GM19351 (cell line): ENCODE results near the gene SDC1.
"Not testable (repeated sequence)": the region's sequence is repeated elsewhere in the genome, so short reads cannot be mapped to it uniquely, and the experiment has no call there.

Experiments
- ATAC-seq: cut with Tn5 transposase; IDR thresholded peaks from one replicate; pipeline ENCODE4 v1.9.1; 2021; ENCODE audit warnings: mild to moderate bottlenecking, moderate library complexity; ENCODE audit not compliant: unreplicated experiment

SDC1 gene

DNA sequence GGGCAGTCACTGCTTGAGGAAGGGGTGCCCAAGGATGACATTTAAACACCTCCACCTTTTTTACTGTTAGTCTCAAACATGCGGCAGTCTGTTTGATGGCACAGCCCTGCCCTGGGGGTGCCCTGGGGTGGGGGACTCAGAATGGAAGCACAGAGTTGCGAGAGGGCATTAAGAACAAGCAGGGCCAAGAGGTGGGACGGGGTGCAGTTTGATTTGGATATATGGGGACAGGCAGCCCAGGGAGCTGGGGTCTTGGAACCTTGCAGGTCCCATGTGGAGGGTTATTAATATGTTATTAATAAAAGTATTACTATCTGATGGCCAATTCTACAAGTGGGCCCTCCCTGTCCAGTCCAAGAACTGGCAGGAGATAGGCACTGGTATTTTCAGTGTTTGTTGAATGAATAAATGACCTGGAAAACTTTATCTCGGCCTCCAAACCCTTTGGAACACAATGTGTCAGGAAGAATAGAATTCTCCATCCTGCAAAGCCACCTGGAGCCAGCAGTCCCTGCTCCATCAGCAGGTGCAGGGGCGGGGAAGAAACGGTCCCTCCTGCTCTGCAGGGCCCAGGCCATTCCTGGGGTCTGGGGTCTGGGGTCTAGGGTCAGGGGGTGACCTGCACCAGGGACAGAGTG is 25.2 kb downstream of the SDC1 start:
- ATAC-seq = no peak

DNA sequence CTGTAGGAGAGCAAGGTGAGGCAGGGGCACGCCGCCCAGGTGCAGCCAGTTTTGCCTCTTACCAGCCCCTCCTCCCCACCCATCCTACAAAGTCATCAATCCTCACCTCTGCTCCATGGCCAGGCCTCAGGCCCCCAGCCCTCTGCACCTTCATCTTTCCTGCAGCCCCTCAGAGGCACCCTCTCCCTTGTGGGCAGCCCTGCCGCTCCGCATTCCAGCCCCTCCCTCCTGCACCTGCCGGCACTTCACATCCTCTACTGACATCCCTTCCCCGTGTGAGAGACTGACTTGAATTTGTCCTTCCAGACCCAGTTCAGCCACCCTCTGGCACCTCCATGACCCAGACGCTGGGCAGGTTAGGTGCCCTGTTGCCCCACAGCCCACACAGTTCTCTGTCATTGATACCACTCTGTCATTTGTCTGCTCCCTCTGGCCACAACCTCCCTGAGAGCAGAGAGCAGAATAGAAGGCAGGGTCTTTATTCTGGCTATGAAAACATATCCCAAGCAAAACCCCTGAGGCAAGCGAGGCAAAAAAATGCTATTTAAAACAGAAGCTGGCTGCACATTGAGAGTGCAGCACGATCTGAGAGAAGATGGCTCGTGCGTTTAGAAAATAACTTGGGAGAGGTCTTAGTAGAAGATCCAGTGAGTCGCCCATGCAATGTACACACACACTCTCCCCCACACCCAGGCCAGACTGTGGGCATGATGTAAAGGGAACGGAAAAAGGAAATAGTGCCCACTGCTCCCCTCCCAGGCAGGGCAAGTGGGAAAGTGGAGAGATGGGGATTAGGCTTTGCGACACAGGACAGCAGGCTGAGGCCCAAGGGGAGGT is 25.9 kb downstream of the SDC1 start:
- ATAC-seq = no peak

DNA sequence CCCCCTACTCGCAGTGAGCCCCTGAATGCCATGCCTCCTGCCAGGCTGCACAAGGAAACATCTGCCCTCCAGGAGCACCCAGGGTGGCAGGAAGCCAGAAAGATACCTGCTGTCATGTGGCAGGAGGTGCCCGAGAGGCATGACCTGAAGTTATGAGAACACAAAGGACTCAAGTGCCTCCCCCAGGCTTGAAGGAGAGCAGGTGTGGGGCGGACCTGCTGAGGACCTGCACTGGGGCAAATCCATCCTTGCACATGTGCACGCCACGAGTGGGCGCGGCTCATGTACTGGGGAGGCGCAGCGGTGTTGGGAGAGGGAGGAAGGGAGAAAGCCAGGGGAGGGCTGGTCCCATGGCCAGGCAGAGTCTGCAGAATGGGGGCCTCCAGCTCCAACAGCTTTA is 26.9 kb downstream of the SDC1 start:
- no peak for ATAC-seq

DNA sequence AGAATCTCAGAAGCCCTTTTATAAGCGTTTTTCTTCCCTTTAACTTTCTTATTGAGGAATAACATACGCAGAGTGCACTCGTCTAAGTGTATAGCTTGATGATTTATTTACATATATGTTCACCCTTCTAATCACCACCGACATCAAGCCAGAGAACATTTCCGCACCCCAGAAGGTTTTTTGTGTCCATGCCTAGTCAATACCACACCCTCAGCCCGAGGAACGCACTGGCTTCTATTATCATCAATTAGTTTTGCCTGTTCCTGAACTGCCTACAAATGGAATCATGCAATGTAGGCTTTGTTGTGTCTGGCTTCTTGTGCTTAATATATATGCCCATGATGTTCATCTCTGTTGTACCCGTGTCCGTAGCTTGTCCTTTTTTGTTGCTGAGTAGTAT is 27.7 kb downstream of the SDC1 start:
- ATAC-seq = no peak

DNA sequence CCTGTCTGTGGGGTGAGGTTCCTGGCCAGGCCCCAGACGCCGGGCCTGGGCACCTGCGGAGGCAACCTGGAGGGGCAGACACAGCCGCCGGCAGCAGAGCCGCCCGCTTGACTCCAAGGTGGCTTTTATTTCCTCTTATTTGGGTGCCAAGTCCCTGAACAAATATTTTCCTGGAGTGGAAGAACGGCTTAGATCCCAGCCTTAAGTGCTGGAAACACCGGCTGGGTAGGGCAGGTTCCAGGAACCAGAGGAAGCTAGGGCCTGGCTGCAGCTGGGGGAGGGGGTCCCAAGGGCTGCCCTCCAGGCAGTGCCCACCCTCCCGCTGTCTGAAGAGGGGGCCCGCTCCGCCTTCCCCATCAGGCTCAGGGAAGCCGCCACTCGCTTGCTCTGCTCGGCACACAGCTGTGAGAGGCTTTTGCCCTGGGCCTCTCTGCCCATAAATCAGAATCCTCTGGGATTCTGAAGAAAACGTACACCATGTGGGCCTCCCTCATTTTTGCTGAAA is 28.2 kb downstream of the SDC1 start:
- ATAC-seq = no peak

DNA sequence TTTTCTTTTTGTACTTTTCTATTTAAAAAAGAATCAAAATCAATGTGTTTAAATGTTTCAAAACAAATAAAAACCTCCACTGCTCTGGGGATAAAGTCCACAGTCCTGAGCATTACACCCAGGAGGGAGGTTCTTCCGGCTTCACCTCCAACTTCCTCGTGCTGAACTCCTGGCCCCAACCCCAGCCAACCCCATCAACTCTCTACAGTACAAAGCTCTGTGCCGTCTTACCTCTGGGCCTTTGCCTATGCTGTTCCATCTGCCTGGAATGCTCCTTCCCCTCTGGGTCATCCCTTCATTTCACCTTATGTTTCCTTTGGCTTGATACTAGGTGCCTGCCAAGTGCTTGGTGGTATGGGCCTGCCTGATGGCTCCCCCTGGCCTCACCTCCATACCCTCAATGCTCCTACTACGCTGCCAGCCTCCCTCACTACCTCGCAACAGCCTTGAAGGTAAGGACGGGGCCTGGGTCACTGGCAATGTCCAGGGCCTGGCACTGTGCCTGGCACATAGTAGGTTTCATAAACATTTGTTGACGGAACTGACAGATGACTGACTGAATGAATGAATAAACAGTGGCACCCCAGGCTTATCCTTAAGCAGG is 28.8 kb downstream of the SDC1 start:
- ATAC-seq = no peak

DNA sequence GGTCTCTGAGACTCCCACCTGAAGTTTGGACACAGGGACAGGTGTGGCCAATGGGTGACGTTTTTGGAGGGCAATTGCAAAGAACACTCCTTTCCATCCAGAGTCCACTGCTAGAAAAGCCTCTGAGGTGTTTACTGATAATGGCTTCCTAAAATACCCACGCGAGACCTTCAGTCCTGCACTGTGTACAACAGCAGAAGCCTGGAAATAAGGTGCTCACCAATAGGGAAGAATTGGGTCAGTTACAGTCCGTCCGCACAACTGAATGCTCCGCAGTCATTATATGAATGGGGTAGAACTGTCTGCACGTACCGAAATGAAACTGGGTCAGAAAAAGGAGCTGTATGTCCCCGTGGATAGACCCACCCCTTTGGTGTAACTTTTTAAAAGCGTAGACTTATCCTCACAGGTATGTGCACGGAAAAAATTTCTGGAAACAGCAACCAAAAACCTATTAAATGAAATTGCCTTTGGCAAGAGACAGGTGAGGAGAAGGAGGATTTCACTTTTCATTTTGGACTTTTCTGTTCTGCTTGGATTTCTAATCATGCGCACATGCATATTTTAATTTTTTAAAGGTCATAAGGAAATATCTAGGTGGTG is 29.4 kb downstream of the SDC1 start:
- no peak for ATAC-seq

DNA sequence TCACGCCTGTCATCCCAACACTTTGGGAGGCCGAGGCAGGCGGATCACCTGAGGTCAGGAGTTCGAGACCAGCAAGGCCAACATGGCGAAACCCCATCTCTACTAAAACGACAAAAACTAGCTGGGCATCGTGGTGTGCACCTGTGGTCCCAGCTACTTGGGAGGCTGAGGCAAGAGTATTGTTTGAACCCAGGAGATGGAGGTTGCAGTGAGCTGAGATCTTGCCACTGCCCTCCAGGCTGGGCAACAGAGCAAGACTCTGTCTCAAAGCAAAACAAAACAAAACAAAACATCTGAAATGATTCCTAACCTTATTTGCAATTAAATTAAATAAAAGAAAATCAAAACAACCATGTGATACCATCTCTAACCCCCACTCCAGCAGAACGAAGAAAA is 29.9 kb downstream of the SDC1 start:
- not testable (repeated sequence) for ATAC-seq

DNA sequence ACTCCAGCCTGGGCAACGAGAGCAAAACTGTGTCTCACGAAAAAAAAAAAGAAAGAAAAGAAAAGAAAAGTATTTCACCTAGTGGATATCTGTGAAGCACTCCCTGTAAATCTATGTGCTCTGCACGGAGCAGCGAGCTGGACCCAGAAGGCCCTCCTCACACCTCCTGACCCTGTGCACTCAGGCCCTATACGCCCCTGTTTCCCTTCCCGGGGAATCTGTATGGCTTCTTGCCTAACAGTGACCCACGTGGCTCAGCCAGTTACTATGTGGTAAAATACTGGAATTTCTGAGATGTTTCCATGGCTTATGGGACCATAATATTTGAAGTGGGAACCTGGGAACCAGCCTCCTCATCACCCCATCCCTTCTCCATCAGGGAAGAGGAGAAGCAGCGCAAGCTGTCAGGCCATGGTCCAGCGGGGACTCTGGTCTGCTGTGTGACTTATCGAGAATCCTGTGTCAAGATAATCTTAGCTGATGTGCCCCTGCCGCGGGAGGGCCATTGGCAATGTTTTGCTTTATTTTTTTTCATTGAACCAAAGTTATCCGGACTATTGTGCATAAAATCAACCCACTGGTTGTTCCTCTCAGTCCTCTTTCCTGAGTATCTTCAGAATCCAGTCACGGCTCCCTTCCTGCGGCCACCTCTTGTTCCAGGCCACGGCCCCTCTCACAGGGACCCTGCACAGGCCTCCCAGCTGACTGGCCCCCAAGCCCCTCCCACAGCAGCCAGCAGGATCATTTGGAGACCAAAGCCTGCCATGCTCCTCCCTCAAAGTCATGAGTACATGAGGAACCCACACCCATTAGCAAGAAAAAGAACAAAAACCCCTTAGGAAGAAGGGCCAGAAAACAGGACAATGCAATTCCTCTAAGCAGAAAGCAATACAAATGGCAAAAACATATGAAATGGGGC is 30.6 kb downstream of the SDC1 start:
- no peak for ATAC-seq

DNA sequence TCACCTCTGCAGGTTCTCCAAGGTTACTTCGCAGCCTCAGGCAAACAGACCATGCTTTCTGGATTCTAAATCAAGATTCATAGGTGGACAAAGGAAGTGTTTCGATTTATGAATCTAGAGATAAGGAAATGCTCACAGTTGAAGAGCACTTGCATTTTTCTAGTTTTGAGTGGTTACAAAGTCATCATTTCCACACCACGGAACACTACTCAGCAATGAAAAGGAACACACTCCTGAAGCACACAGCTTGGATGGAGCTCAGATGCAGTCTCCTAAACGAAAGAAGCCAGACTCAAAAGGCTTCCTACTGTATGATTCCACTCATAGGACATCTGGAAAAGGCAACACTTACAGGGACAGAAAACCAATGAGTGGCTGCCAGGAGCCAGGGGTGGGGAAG is 31.7 kb downstream of the SDC1 start:
- ATAC-seq = no peak

DNA sequence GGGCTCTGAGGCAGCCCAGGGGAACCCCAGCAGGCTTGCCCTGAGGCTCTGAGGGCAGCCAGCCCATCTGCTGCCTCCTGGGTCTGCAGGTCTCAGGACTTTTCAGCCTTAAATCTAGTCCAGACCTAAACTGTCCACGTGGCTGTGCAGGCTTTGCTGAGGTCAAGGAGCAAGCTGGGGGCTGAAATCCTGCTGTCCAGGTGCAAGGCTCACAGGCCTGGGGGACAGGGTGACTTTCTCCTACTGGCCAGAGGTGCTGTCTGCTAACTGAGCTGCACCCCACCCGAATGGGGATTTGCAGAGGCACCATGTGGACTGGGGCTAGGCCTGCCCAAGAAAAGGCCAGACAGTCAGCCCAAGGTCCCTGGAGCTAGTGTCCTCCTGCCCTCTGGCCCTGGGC is 32.1 kb downstream of the SDC1 start:
- ATAC-seq = no peak

DNA sequence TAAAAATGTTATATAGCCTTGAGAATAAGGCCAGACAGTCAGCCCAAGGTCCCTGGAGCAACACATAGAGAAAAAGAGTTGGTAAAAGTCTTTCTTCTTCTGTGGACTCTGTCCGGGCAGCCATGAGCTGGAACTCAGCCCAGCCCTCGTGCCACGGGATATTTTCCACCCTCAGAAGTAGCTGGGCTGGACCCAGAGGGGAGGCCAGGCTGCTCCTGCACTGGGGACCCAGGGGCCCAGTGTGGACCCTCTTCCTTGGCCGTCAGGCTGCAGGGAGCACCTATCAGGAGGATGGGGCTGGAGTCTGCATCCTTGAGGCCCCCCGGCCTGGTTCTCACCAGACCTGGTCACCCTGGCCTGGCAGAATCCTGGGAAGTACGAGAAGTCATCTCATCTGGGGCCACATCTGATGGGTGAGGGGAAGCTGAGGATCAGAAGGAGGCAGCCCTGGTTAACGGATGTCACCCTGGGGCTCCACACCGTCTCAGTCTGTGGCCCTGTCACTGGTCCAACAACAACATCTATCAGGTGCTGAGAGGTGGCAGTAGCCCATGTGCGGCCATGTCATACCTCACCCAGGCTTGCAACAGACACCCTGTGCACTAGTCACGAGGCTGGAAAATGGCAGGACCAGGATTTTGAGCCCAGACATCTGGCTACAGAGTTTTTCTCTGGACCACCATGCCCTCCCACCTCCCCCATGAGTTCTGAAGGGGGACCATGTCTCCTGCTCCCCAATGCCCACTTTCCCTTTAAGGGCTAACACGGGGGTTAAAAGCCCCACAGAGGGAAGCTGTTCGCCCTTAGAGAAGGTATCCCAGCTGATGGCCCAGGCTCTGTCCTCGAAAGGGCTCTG is 33.0 kb downstream of the SDC1 start:
- ATAC-seq = no peak

DNA sequence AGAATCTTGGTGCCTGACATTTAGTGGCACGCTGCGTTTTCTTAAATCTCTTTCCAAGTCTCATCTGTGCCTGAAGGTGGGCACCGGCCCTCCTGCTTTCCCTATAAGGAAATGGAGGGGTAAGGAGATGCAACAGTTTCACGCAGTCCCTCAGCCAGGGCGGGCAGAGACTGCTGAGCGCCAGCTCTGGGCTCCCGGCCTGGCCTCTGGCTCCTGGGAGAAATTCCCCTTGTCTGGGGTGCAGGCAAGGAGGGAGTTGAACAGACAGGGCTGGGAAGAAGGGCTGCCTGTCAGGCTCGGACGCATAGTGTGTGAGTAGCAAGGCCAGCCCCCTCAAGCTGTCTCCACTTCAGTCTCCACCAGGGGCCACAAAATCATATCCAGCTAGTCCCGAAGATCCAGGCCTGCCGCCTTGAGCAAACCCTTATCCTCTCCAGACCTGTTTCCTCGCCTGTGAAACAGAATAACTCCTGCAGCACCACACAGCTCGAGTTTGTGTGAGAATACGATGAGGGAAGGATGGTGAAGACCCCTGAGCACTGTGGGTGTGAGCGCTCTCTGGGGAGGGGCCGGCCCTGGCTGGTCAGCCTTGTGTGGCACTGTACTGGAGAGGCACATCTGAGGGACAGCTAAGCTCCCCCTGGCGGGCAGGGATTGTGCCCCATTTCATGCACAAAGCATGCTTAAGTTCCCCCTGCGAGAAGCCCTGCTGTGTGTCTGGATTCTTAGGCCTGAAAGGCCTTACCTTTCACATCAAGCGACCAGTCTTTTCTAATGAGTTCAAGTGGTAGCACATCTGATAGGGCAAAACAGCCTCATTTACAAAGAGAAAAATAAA is 33.8 kb downstream of the SDC1 start:
- peak; percentile 44 for ATAC-seq

DNA sequence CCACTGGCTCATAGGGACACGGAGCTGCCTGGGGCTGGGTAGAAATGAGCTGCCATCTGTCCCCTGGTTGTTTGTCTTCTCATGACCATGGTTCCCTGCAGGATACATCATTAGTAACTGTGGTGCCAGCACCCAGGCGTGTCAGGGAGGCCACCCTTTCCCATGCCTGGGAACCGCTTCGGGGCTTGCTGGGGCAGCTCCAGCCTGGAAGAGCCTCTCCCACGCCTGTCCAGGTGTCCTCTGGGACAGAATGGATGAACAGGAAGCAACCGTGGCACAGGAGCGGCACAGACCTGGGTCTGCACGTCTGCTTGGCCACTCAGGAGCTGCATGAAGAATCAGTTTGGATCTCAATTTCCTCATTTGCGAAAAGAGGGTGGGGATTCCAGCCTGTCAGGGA is 34.8 kb downstream of the SDC1 start:
- ATAC-seq = no peak

DNA sequence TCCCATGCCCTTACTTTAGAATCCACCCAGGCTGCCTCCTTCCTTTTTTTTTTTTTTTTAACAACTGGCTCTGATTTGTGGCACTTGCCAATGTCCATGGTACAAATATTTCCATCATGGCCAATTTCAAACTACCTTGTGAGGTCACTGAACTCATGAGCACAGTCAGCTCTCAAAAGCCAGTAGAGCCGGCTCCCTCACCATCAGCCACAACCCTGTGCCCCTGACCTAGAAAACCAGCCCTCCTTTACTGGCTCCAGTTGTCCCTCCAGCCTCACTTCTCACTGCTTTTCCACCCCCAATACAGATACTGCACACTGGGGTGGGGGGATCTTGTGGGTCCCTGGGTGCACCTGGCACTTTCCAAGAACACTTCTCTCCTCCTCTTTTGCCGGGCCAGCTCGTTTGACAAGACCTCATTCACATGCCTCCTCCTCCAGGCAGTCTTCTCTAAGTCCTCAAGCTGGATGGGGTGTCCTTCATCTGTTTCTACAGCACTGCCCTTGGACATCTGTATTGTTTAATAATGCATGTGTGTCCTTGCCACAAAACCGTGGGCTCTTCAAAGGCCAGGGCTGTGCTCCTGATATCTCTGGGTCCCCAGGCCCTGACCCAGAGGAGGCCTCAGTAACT is 35.5 kb downstream of the SDC1 start:
- ATAC-seq = no peak

DNA sequence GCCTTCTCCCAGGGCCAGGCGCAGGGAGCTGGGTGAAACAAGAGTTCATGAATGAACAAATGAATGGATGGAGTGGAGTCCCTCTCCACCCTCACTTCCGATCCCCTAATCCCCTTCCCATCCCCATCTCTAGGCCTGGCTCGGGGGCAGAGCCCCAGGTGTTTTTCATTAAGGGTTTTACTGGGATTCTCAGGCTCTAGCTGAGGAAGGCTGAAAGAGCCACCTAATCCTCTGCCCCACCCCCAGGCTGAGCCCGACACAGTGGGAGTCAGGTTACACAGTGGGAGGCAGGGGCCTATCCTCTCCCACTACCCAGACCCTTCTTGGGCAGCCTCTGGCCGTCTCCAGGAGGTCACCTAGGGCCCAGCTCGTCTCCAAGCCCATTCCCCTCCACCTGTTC is 36.1 kb downstream of the SDC1 start:
- ATAC-seq = no peak

DNA sequence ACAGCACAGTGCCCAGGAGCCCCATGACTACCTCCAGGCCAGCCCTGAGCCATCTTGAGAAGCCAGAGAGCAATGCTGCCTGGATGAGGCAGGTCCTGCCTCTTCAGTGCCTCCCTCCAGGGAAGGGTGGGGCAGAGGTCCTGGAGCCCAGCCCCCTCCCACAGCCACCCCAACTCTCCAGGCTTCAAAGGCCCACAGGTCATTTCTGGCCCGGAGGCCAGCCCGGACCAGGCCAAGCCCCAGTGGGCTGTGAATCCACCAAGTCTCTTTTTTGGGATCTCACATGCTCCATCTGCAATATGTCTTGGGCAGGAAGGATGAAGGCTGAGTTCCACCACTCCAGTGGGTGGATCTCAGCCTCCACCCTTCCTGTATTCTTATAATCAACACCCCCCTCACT is 36.7 kb downstream of the SDC1 start:
- ATAC-seq = no peak

DNA sequence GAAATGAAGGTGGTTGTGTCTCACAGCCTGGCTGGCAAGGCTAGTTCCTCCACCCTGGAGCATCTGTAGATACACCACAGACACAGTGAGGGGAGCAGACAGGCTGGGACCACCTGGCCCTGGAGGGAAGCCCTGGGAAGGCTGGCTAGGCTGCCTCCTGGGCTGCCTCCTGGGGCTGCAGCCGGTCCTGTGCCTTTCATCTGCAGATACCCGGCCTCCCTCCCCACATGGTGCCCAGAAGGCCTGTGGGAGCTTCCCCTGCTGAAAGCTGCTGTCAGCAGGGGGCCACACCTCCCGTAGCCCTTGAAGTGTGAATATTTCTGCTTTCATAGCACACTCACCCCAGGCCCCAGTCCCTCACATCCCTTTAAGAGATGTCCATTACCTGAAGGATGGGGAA is 37.6 kb downstream of the SDC1 start:
- ATAC-seq = no peak
